Renal cortical epithelial cell (primary cell): ENCODE results near the gene DNAJB5. TPM values are rescaled to one million over a fixed set of nuclear protein-coding genes. Genes with fewer than 3 reads are reported as not detected.

Source experiments
- total RNA-seq: library from RNA; depleted of rRNA; stranded (reverse); fragments of >200 nt; gene quantifications from 2 replicates; pipeline ENCODE4 v1.2.3, GENCODE V29; 2014

Gene DNAJB5
- total RNA-seq, 1 donor from 2014 or later, result 8.7 TPM

Other genes starting within 250 kb of the DNAJB5 start
- gene PHF24, start 31.5 kb upstream of the DNAJB5 start, total RNA-seq, result under 0.01 TPM in 1 of 2 replicates, not detected in the other
- 396 and 420 TPM in 2 replicates for gene VCP, start 82.9 kb downstream of the DNAJB5 start, total RNA-seq
- gene FANCG, start 90.2 kb downstream of the DNAJB5 start, total RNA-seq, result 6.7 and 13.0 TPM in 2 replicates
- 16.5 and 30.6 TPM in 2 replicates for gene PIGO, start 106.8 kb downstream of the DNAJB5 start, total RNA-seq
- 128 and 235 TPM in 2 replicates for gene STOML2, start 113.4 kb downstream of the DNAJB5 start, total RNA-seq
- 32.1 and 36.9 TPM in 2 replicates for gene ATOSB, start 126.1 kb downstream of the DNAJB5 start, total RNA-seq
- gene UNC13B, start 172.3 kb downstream of the DNAJB5 start, total RNA-seq, result 32.0 and 52.7 TPM in 2 replicates